ENCODE data around the gene EDEM1. TPM values are rescaled to one million over a fixed set of nuclear protein-coding genes. Genes with fewer than 3 reads are reported as not detected.

The EDEM1 gene
- polyA plus RNA-seq, 1 of the 3 experiments (the other 2 are of a cell fraction): 25.2 TPM

DNA sequence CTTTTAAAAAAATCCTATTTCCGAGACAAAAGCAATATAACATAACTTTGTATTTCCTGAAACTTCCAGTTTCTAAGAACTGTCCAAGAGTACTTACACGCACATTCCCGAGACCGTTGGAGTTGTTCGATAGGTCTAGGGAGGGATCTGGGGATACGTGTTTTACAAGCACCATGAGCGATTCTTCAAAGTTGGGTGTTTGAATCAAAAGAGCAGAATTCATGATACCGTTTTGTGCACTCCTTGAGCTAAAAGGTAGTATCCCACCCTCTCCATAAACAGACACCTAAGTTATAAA lies 700 bp upstream of the EDEM1 start:
- H3K9ac ChIP-seq: peak overlapping the region; percentile 35; the same call in 1 of the 2 replicates
- H3K4me2 ChIP-seq: peak overlapping the region; percentile 76; the same call in 1 of the 2 replicates
- CTCF ChIA-PET: no interaction called here
- peak overlapping the region; percentile 17 to 19; a peak in 2 of 4 replicates for H3K27ac ChIP-seq (ENCODE audit: low read depth in 2 of 2, low read length in 1 of 2)
- H4K20me1 ChIP-seq (ENCODE audit: insufficient read depth): 0 out of 2 replicates have a peak, but pooled peaks cover 5% of the 10 kb centered on the region
- no peaks in the 10 kb centered on the region for H3K9me2 ChIP-seq
- peaks cover 13% of the 10 kb centered on the region for H3F3A ChIP-seq (replicated peaks; ENCODE audit: insufficient read depth)
- H3K79me2 ChIP-seq (ENCODE audit: insufficient read depth): peaks cover 43% of the 10 kb centered on the region
- H3K9me3 ChIP-seq: no peaks in the 10 kb centered on the region
- peak; percentile 28 for DNase-seq
- H2AFZ ChIP-seq (ENCODE audit: low read depth): peak overlapping the region; percentile 39; the same call in 1 of the 2 replicates
- POLR2A ChIA-PET: interaction anchor here (1.5 kb wide), 1 partner anchor 9 kb away, joined by 4 read pairs; no protein-coding TSS in a partner anchor
- peaks cover 9 to 18% of the 10 kb centered on the region in 2 experiments for H3K36me3 ChIP-seq (replicated peaks in 1 of 2; ENCODE audit: control insufficient read depth in 1 of 2, insufficient read depth in 2 of 2, low read length in 1 of 2)
- H3K4me1 ChIP-seq (ENCODE audit: control insufficient read depth in 1 of 2, insufficient read depth in 2 of 2, low read depth in 1 of 2, low read length in 1 of 2): peaks cover 4 to 16% of the 10 kb centered on the region in 2 experiments; a peak in 3 of 4 replicates
- WGBS (ENCODE audit: low lambda C conversion rate): 46% methylated on average over 8 of the region's 8 CpGs
- TF ChIP-seq, protein P1, sequence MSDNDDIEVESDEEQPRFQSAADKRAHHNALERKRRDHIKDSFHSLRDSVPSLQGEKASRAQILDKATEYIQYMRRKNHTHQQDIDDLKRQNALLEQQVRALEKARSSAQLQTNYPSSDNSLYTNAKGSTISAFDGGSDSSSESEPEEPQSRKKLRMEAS (IDR thresholded peaks at IDR 0.05; ENCODE audit: low read depth): no peak
- no peak for TF ChIP-seq MXI1 (IDR thresholded peaks at IDR 0.05; ENCODE audit: low read depth, low read length)
- no peak for TF ChIP-seq TAF1 (IDR thresholded peaks at IDR 0.05; ENCODE audit: borderline replicate concordance, low read depth, low read length)
- TF ChIP-seq, protein P2, sequence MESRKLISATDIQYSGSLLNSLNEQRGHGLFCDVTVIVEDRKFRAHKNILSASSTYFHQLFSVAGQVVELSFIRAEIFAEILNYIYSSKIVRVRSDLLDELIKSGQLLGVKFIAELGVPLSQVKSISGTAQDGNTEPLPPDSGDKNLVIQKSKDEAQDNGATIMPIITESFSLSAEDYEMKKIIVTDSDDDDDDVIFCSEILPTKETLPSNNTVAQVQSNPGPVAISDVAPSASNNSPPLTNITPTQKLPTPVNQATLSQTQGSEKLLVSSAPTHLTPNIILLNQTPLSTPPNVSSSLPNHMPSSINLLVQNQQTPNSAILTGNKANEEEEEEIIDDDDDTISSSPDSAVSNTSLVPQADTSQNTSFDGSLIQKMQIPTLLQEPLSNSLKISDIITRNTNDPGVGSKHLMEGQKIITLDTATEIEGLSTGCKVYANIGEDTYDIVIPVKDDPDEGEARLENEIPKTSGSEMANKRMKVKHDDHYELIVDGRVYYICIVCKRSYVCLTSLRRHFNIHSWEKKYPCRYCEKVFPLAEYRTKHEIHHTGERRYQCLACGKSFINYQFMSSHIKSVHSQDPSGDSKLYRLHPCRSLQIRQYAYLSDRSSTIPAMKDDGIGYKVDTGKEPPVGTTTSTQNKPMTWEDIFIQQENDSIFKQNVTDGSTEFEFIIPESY (IDR thresholded peaks at IDR 0.05; ENCODE audit: borderline replicate concordance, low read depth): no peak
- TF ChIP-seq, protein P3, sequence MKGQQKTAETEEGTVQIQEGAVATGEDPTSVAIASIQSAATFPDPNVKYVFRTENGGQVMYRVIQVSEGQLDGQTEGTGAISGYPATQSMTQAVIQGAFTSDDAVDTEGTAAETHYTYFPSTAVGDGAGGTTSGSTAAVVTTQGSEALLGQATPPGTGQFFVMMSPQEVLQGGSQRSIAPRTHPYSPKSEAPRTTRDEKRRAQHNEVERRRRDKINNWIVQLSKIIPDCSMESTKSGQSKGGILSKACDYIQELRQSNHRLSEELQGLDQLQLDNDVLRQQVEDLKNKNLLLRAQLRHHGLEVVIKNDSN (IDR thresholded peaks at IDR 0.05; ENCODE audit: borderline replicate concordance, low read depth): no peak
- TF ChIP-seq FOSL2 (IDR thresholded peaks at IDR 0.05; ENCODE audit: borderline replicate concordance, low read depth): no peak
- no peak for TF ChIP-seq FOXJ3 (CRISPR knock-in tag; IDR thresholded peaks at IDR 0.05)
- no peak for TF ChIP-seq SMC3 (IDR thresholded peaks at IDR 0.05; ENCODE audit: low read depth, low read length)
- no peak for TF ChIP-seq GABPA (IDR thresholded peaks at IDR 0.05; ENCODE audit: low read depth)
- TF ChIP-seq, protein P4, sequence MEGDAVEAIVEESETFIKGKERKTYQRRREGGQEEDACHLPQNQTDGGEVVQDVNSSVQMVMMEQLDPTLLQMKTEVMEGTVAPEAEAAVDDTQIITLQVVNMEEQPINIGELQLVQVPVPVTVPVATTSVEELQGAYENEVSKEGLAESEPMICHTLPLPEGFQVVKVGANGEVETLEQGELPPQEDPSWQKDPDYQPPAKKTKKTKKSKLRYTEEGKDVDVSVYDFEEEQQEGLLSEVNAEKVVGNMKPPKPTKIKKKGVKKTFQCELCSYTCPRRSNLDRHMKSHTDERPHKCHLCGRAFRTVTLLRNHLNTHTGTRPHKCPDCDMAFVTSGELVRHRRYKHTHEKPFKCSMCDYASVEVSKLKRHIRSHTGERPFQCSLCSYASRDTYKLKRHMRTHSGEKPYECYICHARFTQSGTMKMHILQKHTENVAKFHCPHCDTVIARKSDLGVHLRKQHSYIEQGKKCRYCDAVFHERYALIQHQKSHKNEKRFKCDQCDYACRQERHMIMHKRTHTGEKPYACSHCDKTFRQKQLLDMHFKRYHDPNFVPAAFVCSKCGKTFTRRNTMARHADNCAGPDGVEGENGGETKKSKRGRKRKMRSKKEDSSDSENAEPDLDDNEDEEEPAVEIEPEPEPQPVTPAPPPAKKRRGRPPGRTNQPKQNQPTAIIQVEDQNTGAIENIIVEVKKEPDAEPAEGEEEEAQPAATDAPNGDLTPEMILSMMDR (IDR thresholded peaks at IDR 0.05): no peak
- no peak for TF ChIP-seq TEAD4 (IDR thresholded peaks at IDR 0.05; ENCODE audit: borderline replicate concordance, insufficient read depth)
- TF ChIP-seq MEF2A (IDR thresholded peaks at IDR 0.05; ENCODE audit: borderline replicate concordance, low read depth): no peak
- TF ChIP-seq NRF1 (IDR thresholded peaks at IDR 0.05; ENCODE audit: low read depth, low read length): no peak
- peak overlapping the region; percentile 45 to 50 for H3K4me3 ChIP-seq (ENCODE audit: low read depth in 2 of 2, low read length in 1 of 2)
- no peaks in the 10 kb centered on the region for H3K27me3 ChIP-seq (ENCODE audit: insufficient read depth)

All from SK-N-SH (cell line).